GM12891 (cell line): Measurements from ENCODE around the gene ATP5ME.

Experiments used
- DNase-seq: peaks from one replicate; pipeline ENCODE4 v3.0.0; 2011; ENCODE audit warnings: low spot score; ENCODE audit not compliant: insufficient read length
- FAIRE-seq: peaks from 2 replicates; lab custom pipeline; 2011; peaks lifted over from hg19 to GRCh38; lab: Jason Lieb, UNC
- PAX5 ChIP-seq: IDR thresholded peaks from 2 replicates; pipeline ENCODE4 v1.6.1; 2011; ENCODE audit warnings: low read length, moderate library complexity, mild to moderate bottlenecking; ENCODE audit not compliant: insufficient read depth, severe bottlenecking
- POLR2A ChIP-seq: IDR thresholded peaks from 2 replicates; pipeline ENCODE4 v1.6.1; 2011; ENCODE audit warnings: low read depth, low read length, control low read depth
- POLR2AphosphoS5 ChIP-seq: IDR thresholded peaks from 2 replicates; pipeline ENCODE4 v1.6.1; 2011; ENCODE audit warnings: low read depth, low read length, control low read depth
- POU2F2 ChIP-seq: IDR thresholded peaks from 2 replicates; pipeline ENCODE4 v1.6.1; 2011; ENCODE audit warnings: low read depth, mild to moderate bottlenecking, control low read depth, low read length, moderate library complexity
- SPI1 ChIP-seq: IDR thresholded peaks from 2 replicates; pipeline ENCODE4 v1.6.1; 2011; ENCODE audit warnings: low read depth, low read length, control low read depth
- TAF1 ChIP-seq: IDR thresholded peaks from 2 replicates; pipeline ENCODE4 v1.6.1; 2011; ENCODE audit warnings: low read depth, low read length, control low read depth

ATP5ME gene

GRCh38 chr4:626201-627091 is 47.6 kb downstream of the ATP5ME start:
- TF ChIP-seq POLR2AphosphoS5 = no peak
- TF ChIP-seq SPI1 = no peak
- no peak for TF ChIP-seq TAF1
- TF ChIP-seq POU2F2 = no peak
- TF ChIP-seq POLR2A = no peak
- TF ChIP-seq PAX5 = no peak
- no peak for DNase-seq
- no peak for FAIRE-seq

GRCh38 chr4:625631-626161 is 48.4 kb downstream of the ATP5ME start:
- FAIRE-seq = no peak
- TF ChIP-seq POLR2A = no peak
- no peak for TF ChIP-seq POLR2AphosphoS5
- TF ChIP-seq POU2F2 = no peak
- no peak for TF ChIP-seq PAX5
- no peak for TF ChIP-seq TAF1
- TF ChIP-seq SPI1 = no peak

GRCh38 chr4:624705-625590 is 49.1 kb downstream of the ATP5ME start, which contains the start of gene PDE6B:
Gene PDE6B (plus strand): TSS chr4:625573. CDS start chr4:625627, 54 bp downstream.
- TF ChIP-seq POU2F2 = no peak
- no peak for TF ChIP-seq POLR2AphosphoS5
- TF ChIP-seq TAF1 = no peak
- TF ChIP-seq PAX5 = no peak
- no peak for TF ChIP-seq SPI1
- TF ChIP-seq POLR2A = no peak
- DNase-seq (no peak), FAIRE-seq (no peak)

More at GRCh38 chr4:625631-626161, 48.4 kb downstream of the ATP5ME start:
- DNase-seq = no peak

GRCh38 chr4:623914-624566 is 50.0 kb downstream of the ATP5ME start:
- FAIRE-seq (no peak), DNase-seq (no peak)
- TF ChIP-seq PAX5 (no peak), POLR2A (no peak), POLR2AphosphoS5 (no peak), SPI1 (no peak), TAF1 (no peak), POU2F2 (no peak)

- no peak for FAIRE-seq
- DNase-seq = no peak
- TF ChIP-seq POU2F2 (no peak), POLR2AphosphoS5 (no peak), TAF1 (no peak), SPI1 (no peak), POLR2A (no peak), PAX5 (no peak)
These were observed 50.8 kb downstream of the ATP5ME start for GRCh38 chr4:622996-623913.
